Neural crest cell (in vitro differentiated cells): ENCODE results near the gene TBX15. TPM values are rescaled to one million over a fixed set of nuclear protein-coding genes. Genes with fewer than 3 reads are reported as not detected.

Experiments
- DNase-seq: peaks from one replicate; pipeline ENCODE4 v3.0.0; 2021; ENCODE audit warnings: low read depth, mixed read lengths, low spot score
- H3K27ac Mint-ChIP-seq: one replicate; pipeline ENCODE4 v1.8.0; 2021; ENCODE audit warnings: mild to moderate bottlenecking, mixed read lengths; ENCODE audit not compliant: unreplicated experiment
- H3K27me3 Mint-ChIP-seq: 2 replicates; pipeline ENCODE4 v1.8.0; 2021; ENCODE audit warnings: low read depth, mild to moderate bottlenecking, mixed read lengths
- H3K36me3 Mint-ChIP-seq: 2 replicates; pipeline ENCODE4 v1.8.0; 2021; ENCODE audit warnings: low read depth, mild to moderate bottlenecking, mixed read lengths
- H3K4me1 Mint-ChIP-seq: 2 replicates; pipeline ENCODE4 v1.8.0; 2021; ENCODE audit warnings: mixed read lengths
- H3K4me3 Mint-ChIP-seq: one replicate; pipeline ENCODE4 v1.8.0; 2021; ENCODE audit warnings: mild to moderate bottlenecking, mixed read lengths
- H3K9me3 Mint-ChIP-seq: 2 replicates; pipeline ENCODE4 v1.8.0; 2021; ENCODE audit warnings: mixed read lengths
- CTCF ChIP-seq: fragments of 200-600 bp; sonication (generic); conservative IDR thresholded peaks from 2 replicates; pipeline ENCODE4 v1.5.0; 2021; ENCODE audit warnings: antibody characterized with exemption, mild to moderate bottlenecking
- total RNA-seq: library from RNA; stranded (reverse); gene quantifications from 2 replicates; pipeline ENCODE4 v1.2.1, GENCODE V29; 2021

Gene TBX15
- total RNA-seq, 1 donor from 2014 or later, result 3.2 TPM

DNA sequence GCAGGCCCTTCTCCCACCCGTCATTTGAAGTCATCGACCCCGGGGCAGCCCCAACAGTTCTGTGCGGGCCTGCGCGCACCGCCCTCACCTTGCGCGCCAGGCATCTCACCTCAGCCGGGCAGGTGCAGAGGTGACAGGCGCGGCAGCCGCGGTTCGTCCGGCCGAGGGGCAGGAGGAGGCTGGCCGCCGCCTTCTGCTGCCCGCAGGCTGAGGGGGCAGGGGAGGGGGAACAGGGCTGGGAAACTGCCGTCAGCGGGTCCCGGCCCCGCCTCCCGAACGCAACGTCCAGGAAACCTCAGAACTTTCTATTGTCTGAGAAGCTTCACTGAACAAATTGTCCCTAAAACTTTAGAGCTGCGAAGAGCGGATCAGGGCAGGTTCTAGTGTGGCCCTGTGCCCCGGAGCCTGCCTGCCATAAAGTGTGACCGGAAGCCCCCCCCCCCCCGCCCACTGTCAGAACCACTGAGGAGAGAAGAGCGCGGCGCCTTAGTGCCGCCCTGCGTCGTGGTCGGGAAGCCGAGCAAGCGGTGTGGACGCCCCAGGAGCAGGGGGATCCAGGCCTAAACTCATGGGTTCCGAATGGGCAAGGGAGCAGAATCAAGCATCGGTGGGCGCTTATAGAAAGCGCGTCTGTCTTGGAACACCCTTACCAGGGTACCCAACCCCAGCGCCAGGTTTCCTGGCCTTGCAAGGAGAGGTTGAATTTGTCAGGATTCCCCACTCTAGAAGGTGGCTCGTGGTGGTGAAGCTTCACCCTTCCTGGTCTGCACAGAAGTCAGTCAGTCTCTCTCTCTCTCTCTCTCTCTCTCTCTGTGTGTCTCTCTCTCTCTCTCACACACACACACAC lies 13.3 kb upstream of the TBX15 start:
- peaks cover 17% of the 10 kb centered on the region for H3K4me1 Mint-ChIP-seq
- H3K36me3 Mint-ChIP-seq, result no peaks in the 10 kb centered on the region

GRCh38 chr1:119000371-119001180 lies 12.4 kb upstream of the TBX15 start:
- H3K27ac Mint-ChIP-seq, result no peak overlapping the region
- no peak for DNase-seq
- no peaks in the 10 kb centered on the region for H3K36me3 Mint-ChIP-seq
- H3K27me3 Mint-ChIP-seq, result peaks cover 99% of the 10 kb centered on the region
- peaks cover 17% of the 10 kb centered on the region for H3K4me1 Mint-ChIP-seq
- H3K4me3 Mint-ChIP-seq, result peak overlapping the region; percentile 36
- no peak for TF ChIP-seq CTCF
- no peaks in the 10 kb centered on the region for H3K9me3 Mint-ChIP-seq

More for the DNA sequence above, 13.3 kb upstream of the TBX15 start:
- no peak overlapping the region for H3K4me3 Mint-ChIP-seq
- DNase-seq, result no peak
- H3K27me3 Mint-ChIP-seq, result peaks cover 99% of the 10 kb centered on the region
- TF ChIP-seq CTCF, result no peak
- no peaks in the 10 kb centered on the region for H3K9me3 Mint-ChIP-seq
- no peak overlapping the region for H3K27ac Mint-ChIP-seq

GRCh38 chr1:118999348-119000071 lies 11.4 kb upstream of the TBX15 start:
- peak overlapping the region; percentile 13 for H3K4me3 Mint-ChIP-seq
- no peaks in the 10 kb centered on the region for H3K36me3 Mint-ChIP-seq
- peaks cover 99% of the 10 kb centered on the region for H3K27me3 Mint-ChIP-seq
- H3K4me1 Mint-ChIP-seq, result peaks cover 17% of the 10 kb centered on the region
- no peak for DNase-seq
- no peaks in the 10 kb centered on the region for H3K9me3 Mint-ChIP-seq
- no peak for TF ChIP-seq CTCF
- H3K27ac Mint-ChIP-seq, result no peak overlapping the region

DNA sequence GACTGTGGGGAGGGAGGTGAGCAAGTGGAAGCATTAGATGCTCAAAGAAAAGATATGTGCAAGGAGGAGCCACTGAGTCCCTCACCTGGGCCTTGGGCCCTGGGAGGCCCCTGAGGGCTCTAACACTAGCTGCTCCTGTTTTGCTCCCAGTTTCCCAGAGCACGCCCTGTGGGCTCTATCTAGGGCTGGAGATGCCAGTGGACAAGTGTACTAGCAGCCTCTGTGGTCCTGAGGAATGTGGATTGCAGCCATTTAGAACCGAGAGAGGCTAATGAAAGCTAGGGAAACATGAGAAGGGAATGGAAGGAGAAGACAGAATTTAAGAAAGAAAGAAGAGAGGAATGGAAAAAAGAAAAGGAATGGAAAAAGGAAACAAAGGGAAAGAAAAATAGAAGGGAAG lies 10.0 kb upstream of the TBX15 start:
- Mint-ChIP-seq H3K4me1 (peaks cover 21% of the 10 kb centered on the region), H3K4me3 (peak overlapping the region; percentile 39), H3K36me3 (no peaks in the 10 kb centered on the region), H3K27ac (no peak overlapping the region), H3K9me3 (no peaks in the 10 kb centered on the region), H3K27me3 (peaks cover 99% of the 10 kb centered on the region)
- DNase-seq, result no peak
- TF ChIP-seq CTCF, result no peak

- H3K27ac Mint-ChIP-seq, result no peak overlapping the region
- TF ChIP-seq CTCF, result no peak
- H3K9me3 Mint-ChIP-seq, result no peaks in the 10 kb centered on the region
- H3K27me3 Mint-ChIP-seq, result peaks cover 99% of the 10 kb centered on the region
- H3K36me3 Mint-ChIP-seq, result no peaks in the 10 kb centered on the region
- DNase-seq, result no peak
- H3K4me1 Mint-ChIP-seq, result peaks cover 21% of the 10 kb centered on the region
- H3K4me3 Mint-ChIP-seq, result no peak overlapping the region
Measured at GRCh38 chr1:118997225-118997624, 9.1 kb upstream of the TBX15 start.
